Karpas-422 (cell line): ENCODE data around the gene DUSP22. TPM values are rescaled to one million over a fixed set of nuclear protein-coding genes. Genes with fewer than 3 reads are reported as not detected.

ENCODE experiments used
- DNase-seq: peaks from one replicate; pipeline ENCODE4 v3.0.0-alpha.2; 2015
- H2AFZ ChIP-seq: fragments of 200-600 bp; sonication (generic); 2 replicates; pipeline ENCODE4 v1.6.1; 2014; ENCODE audit warnings: antibody characterized with exemption, low read length, mixed read lengths
- H3K27ac ChIP-seq: fragments of 200-600 bp; sonication (generic); 2 replicates; pipeline ENCODE4 v1.5.1; 2014; ENCODE audit warnings: mild to moderate bottlenecking, low read length, moderate library complexity
- H3K27me3 ChIP-seq: fragments of 200-600 bp; sonication (generic); 2 replicates; pipeline ENCODE4 v1.6.1; 2014; ENCODE audit warnings: low read length, mixed read lengths
- H3K36me3 ChIP-seq: fragments of 200-600 bp; sonication (generic); 2 replicates; pipeline ENCODE4 v1.6.1; 2014; ENCODE audit warnings: low read length, mixed read lengths; ENCODE audit not compliant: insufficient read depth
- H3K4me1 ChIP-seq: fragments of 200-600 bp; sonication (generic); 2 replicates; pipeline ENCODE4 v1.6.1; 2014; ENCODE audit warnings: mild to moderate bottlenecking, low read length, mixed read lengths
- H3K4me2 ChIP-seq: fragments of 200-600 bp; sonication (generic); 2 replicates; pipeline ENCODE4 v1.6.1; 2014; ENCODE audit warnings: low read length, low read depth, mild to moderate bottlenecking; ENCODE audit not compliant: poor library complexity, severe bottlenecking
- H3K4me3 ChIP-seq: fragments of 200-600 bp; sonication (generic); 2 replicates; pipeline ENCODE4 v1.5.1; 2014; ENCODE audit warnings: mild to moderate bottlenecking, antibody characterized with exemption, low read length, mixed read lengths
- H3K79me2 ChIP-seq: fragments of 200-600 bp; sonication (generic); 2 replicates; pipeline ENCODE4 v1.6.1; 2014; ENCODE audit warnings: mild to moderate bottlenecking, low read length, mixed read lengths
- H3K9ac ChIP-seq: fragments of 200-600 bp; sonication (generic); 2 replicates; pipeline ENCODE4 v1.6.0; 2014; ENCODE audit warnings: low read length
- H3K9me2 ChIP-seq: fragments of 200-600 bp; sonication (generic), shearing (Covaris generic); replicated peaks from 2 replicates; pipeline ENCODE4 v1.6.0; 2014; ENCODE audit warnings: mild to moderate bottlenecking, low read length, moderate library complexity; ENCODE audit not compliant: insufficient read depth
- H3K9me3 ChIP-seq: fragments of 300-700, 200-600 bp; sonication (generic); 2 replicates; pipeline ENCODE4 v1.6.1; 2014; ENCODE audit warnings: low read length, mixed read lengths
- H4K20me1 ChIP-seq: fragments of 200-600 bp; sonication (generic); 2 replicates; pipeline ENCODE4 v1.6.1; 2014; ENCODE audit warnings: mild to moderate bottlenecking, antibody characterized with exemption, low read length, low read depth; ENCODE audit not compliant: insufficient read depth
- total RNA-seq: library from RNA; depleted of rRNA; stranded (reverse); fragments of >200 nt; shearing (Covaris generic); gene quantifications from 2 replicates; pipeline ENCODE4 v1.2.3, GENCODE V29; 2014; ENCODE audit warnings: low replicate concordance

The DUSP22 gene
- total RNA-seq, 1 experiment from 2014 or later, result 13.2 TPM

DNA sequence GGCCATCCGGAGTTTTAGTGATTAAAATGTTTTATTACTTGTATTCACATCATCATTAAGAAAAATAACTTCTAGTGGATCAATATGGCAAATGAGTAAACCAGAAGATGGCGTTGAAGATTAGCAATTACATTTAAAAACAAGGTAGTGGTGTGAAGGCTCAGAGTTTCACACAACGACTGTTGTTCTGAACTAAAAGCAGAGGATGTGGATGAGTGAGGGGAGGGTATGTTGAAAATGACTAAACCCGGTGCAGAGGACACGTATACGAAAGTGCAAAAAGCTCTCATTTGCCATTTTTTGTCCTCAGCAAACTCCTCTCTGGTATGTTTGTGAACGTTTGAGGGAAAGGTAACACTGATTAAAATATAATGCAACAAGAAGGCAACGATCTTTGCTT lies 97.3 kb downstream of the DUSP22 start:
- H3K4me3 ChIP-seq, result no peak overlapping the region
- H3K4me2 ChIP-seq, result no peak overlapping the region
- no peaks in the 10 kb centered on the region for H3K27me3 ChIP-seq
- no peaks in the 10 kb centered on the region for H4K20me1 ChIP-seq
- no peaks in the 10 kb centered on the region for H3K9me2 ChIP-seq
- no peak overlapping the region for H2AFZ ChIP-seq
- H3K27ac ChIP-seq, result no peak overlapping the region
- no peaks in the 10 kb centered on the region for H3K9me3 ChIP-seq
- no peaks in the 10 kb centered on the region for H3K36me3 ChIP-seq
- no peak for DNase-seq
- H3K4me1 ChIP-seq, result no peaks in the 10 kb centered on the region
- no peaks in the 10 kb centered on the region for H3K79me2 ChIP-seq
- H3K9ac ChIP-seq, result no peak overlapping the region

DNA sequence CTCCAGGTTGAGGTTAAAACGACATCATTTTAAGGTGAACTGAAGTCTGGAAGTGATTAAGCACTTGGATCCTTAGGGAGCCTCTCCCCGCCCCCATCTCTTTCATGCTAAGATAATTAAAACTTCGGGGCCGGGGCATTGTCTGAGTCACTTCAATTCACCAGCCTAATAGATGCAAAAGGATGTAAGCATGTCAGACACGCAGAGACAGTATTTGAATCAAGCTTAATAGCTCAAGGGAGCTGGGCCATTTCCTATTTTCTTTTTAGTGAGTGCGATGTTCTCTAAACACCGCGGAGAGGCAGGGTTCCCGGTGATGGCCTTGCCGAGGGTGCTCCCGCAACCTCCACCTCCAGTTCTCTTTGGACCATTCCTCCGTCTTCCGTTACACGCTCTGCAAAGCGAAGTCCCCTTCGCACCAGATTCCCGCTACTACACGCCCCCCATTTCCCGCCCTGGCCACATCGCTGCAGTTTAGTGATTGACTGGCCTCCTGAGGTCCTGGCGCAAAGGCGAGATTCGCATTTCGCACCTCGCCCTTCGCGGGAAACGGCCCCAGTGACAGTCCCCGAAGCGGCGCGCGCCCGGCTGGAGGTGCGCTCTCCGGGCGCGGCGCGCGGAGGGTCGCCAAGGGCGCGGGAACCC lies 98.7 kb downstream of the DUSP22 start:
- H3K9ac ChIP-seq, result no peak overlapping the region
- no peak overlapping the region for H3K4me3 ChIP-seq
- H3K4me1 ChIP-seq, result no peaks in the 10 kb centered on the region
- no peaks in the 10 kb centered on the region for H3K27me3 ChIP-seq
- no peaks in the 10 kb centered on the region for H3K9me2 ChIP-seq
- H3K27ac ChIP-seq, result no peak overlapping the region
- no peaks in the 10 kb centered on the region for H4K20me1 ChIP-seq
- no peaks in the 10 kb centered on the region for H3K79me2 ChIP-seq
- no peak for DNase-seq
- no peak overlapping the region for H2AFZ ChIP-seq
- H3K4me2 ChIP-seq, result no peak overlapping the region
- H3K36me3 ChIP-seq, result no peaks in the 10 kb centered on the region
- no peaks in the 10 kb centered on the region for H3K9me3 ChIP-seq

DNA sequence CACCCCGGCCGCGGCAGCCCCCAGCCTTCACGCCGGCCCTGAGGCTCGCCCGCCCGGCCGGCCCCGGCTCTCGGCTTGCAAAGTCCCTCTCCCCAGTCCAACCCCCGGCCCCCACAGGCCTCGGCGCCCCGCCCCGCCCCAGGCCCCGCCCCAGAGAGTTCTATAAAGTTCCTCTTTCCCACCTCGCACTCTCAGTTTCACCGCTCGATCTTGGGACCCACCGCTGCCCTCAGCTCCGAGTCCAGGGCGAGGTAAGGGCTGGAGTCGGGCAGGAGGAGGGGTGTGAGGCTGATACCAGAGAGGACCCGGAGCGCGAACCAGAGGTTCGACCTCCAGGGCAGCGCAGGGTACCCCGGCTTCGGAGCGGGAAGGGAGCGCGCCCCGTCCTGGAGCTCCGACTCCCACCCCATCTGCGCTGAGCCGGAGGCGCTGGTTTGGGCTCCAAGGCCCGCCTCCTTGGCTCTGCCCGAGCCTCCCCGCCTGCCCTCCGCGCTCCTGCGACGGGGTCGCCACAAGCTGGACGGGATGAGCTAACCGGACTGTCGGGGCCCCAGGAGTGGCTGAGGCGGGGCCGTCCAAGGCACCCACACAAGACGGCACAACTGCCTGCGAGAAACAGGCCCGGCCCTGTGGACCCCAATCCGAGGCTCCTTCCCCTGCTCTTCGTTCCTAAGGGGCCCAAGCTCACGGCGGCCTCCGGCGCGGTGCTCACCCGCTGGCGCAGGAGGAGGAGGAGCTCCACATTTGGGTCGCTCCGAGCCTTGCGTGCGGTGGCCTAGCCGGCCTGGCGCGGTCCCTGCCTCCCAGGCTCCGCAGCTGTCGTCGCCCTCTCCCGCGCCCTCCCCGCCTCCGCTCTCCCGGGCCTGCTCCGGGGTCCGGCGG lies 99.5 kb downstream of the DUSP22 start, which contains the start of gene IRF4:
IRF4 (plus strand) TSS at position 194 of the 882 bp plus-strand sequence. CDS start 1,401 bp downstream, outside the sequence.
- H3K4me2 ChIP-seq, result no peak within 1 kb of the TSS
- no peak within 1 kb of the TSS for H3K9ac ChIP-seq
- no peak within 1 kb of the TSS for H2AFZ ChIP-seq
- no peaks in the 10 kb centered on the region for H3K9me2 ChIP-seq
- DNase-seq, result no peak
- no peaks in the 10 kb centered on the region for H4K20me1 ChIP-seq
- H3K27me3 ChIP-seq, result no peaks in the 10 kb centered on the region
- no peak within 1 kb of the TSS for H3K4me3 ChIP-seq
- H3K9me3 ChIP-seq, result no peaks in the 10 kb centered on the region
- H3K4me1 ChIP-seq, result no peaks in the 10 kb centered on the region
- H3K27ac ChIP-seq, result no peak within 1 kb of the TSS
- no peaks in the 10 kb centered on the region for H3K79me2 ChIP-seq
- H3K36me3 ChIP-seq, result no peaks in the 10 kb centered on the region

DNA sequence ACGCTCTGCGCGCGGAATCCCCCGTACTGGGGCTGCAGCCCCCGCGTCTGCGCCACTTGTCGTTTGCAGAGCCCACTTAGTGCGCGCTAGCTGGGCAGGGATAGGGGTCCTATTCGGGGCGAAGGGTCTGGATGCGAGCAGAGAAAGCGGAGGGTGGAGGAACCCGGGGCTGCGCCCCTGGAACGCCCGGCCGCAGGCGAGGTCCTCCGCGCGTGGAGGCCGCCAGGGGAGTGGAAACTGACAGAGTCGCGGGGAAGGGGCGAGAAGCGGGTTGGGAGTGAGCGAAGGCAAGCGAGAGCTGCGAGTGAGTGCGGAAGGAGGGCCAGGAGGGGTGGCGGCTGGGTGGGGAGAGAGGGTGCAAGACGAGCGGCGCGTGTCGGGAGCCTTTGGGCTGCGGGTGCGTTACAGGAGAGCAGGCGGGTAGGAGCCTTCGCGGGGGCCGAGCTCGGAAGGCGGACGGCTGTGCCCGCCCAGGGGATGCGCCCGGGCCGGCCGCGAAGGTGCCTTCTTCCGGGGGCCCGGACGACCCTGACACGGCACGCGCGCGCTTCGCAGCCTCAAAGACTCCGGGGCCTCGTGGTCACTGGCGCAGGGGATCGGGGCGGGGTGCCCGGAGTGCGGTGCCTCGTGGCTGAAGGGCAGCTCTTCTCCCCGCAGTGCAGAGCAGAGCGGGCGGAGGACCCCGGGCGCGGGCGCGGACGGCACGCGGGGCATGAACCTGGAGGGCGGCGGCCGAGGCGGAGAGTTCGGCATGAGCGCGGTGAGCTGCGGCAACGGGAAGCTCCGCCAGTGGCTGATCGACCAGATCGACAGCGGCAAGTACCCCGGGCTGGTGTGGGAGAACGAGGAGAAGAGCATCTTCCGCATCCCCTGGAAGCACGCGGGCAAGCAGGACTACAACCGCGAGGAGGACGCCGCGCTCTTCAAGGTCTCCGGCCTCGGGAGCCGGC lies 100.4 kb downstream of the DUSP22 start:
- no peak overlapping the region for H2AFZ ChIP-seq
- H3K36me3 ChIP-seq, result no peaks in the 10 kb centered on the region
- H3K27ac ChIP-seq, result no peak overlapping the region

DNA sequence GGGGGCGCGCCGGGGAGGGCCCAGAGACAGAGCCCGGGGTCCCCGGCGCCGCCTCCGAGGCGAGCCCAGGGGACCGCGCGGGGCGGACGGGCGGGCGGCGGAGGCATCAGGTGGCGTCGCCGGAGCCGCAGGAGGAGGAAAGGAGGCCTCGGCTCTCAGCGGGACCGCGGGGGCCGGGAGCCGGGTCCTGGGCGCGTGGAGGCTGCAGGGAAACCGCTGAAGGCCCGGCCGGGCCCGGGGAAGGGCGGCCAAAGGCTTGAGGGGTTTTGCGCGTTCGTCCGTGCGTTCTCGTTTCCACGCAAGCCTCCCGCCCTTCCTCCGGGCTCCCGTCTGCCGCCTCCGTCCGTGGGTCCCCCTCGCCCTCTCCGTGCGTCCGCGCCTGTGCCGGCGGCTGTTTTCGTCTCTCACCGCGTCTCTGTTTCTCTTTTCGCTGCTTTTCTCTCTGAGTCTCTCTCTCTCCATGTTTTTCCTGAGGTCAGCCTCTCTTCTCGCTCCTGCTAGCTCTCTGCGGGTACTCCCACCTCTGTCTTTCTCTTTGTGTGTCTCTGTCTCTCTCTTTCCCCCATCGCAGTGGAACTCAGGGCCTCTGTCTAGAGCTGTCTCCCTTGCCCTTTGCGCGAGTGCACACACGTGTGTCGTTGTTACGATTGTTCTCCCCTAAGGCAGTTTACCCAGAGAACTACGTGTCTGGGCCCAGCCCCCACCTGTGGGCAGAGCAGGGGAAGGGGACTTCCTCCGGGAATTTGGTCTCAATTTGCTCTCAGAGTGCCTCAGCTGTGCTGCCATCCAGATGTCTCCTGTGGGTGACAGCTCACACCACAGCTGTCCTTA lies 101.3 kb downstream of the DUSP22 start:
- no peak overlapping the region for H3K27ac ChIP-seq
- H3K4me2 ChIP-seq, result no peak overlapping the region
- no peak overlapping the region for H3K9ac ChIP-seq
- no peak overlapping the region for H3K4me3 ChIP-seq
- no peaks in the 10 kb centered on the region for H3K27me3 ChIP-seq
- H3K9me3 ChIP-seq, result no peaks in the 10 kb centered on the region
- no peaks in the 10 kb centered on the region for H3K79me2 ChIP-seq
- no peak for DNase-seq
- H3K9me2 ChIP-seq, result no peaks in the 10 kb centered on the region
- no peaks in the 10 kb centered on the region for H3K36me3 ChIP-seq
- H3K4me1 ChIP-seq, result no peaks in the 10 kb centered on the region
- no peaks in the 10 kb centered on the region for H4K20me1 ChIP-seq
- H2AFZ ChIP-seq, result no peak overlapping the region

More for the DNA sequence above, 100.4 kb downstream of the DUSP22 start:
- Histone ChIP-seq H3K79me2 (no peaks in the 10 kb centered on the region), H3K4me2 (no peak overlapping the region), H3K9me3 (no peaks in the 10 kb centered on the region), H3K4me1 (no peaks in the 10 kb centered on the region), H3K9me2 (no peaks in the 10 kb centered on the region), H3K4me3 (no peak overlapping the region), H4K20me1 (no peaks in the 10 kb centered on the region), H3K9ac (no peak overlapping the region), H3K27me3 (no peaks in the 10 kb centered on the region)
- DNase-seq, result no peak

DNA sequence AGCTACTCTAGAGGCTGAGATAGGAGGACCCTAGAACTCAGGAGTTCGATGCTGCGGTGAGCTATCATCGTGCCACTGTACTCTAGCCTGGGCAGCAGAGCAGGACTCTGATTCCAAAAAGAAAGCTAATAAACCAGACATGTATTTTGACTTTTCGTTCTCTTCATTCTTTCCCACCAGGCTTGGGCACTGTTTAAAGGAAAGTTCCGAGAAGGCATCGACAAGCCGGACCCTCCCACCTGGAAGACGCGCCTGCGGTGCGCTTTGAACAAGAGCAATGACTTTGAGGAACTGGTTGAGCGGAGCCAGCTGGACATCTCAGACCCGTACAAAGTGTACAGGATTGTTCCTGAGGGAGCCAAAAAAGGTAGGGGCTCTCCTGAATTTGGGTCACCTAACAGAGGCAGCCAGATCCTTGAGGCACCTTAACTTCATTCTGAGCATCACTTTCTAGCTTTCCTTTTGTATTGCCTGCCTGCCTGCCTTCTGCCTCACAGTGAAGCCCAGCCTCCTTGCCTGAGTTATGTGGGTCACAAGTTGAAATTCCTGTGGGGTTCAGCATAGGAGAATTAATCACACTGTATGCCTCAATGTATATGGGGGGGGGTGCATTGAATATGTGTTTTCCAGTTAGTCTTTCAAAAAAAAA lies 102.5 kb downstream of the DUSP22 start:
- Histone ChIP-seq H3K79me2 (no peaks in the 10 kb centered on the region), H2AFZ (no peak overlapping the region), H3K9me2 (no peaks in the 10 kb centered on the region), H3K9me3 (no peaks in the 10 kb centered on the region), H3K27me3 (no peaks in the 10 kb centered on the region), H3K4me1 (no peaks in the 10 kb centered on the region), H3K27ac (no peak overlapping the region), H3K36me3 (no peaks in the 10 kb centered on the region), H3K4me2 (no peak overlapping the region), H3K9ac (no peak overlapping the region), H4K20me1 (no peaks in the 10 kb centered on the region), H3K4me3 (no peak overlapping the region)
- DNase-seq, result no peak

DNA sequence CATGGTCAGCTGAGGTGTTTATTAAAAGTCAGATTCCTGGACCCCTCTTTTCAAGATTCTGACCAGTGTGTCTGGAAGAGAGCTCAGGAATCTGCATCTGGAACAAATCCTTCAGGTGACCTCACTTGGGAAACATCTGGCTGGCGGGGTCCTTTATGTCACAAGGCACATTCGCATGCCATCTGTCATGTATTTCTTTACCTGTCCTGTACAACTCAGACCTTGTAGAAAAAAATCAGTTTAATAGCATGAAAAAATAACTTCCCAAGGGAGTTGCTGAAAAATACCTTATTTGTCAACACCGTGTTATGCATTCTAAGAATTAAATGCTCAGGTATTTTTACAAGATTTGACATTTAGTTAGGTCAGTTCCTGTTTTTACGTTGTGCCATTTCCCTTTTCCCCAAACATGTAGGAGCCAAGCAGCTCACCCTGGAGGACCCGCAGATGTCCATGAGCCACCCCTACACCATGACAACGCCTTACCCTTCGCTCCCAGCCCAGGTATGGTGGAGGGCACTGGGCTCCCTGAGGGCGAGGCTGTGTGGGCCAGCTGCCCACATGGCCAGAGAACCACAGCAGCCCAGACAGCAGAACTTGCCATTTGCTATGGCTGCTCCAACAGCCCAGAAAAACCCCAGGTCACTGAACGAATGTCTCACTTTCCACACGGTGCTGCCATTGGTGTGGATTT lies 103.3 kb downstream of the DUSP22 start:
- no peak overlapping the region for H3K9ac ChIP-seq

More for the DNA sequence above, 103.3 kb downstream of the DUSP22 start:
- no peak for DNase-seq
- H3K27ac ChIP-seq, result no peak overlapping the region
- no peaks in the 10 kb centered on the region for H3K27me3 ChIP-seq
- H4K20me1 ChIP-seq, result no peaks in the 10 kb centered on the region
- H2AFZ ChIP-seq, result no peak overlapping the region
- H3K9me3 ChIP-seq, result no peaks in the 10 kb centered on the region
- no peaks in the 10 kb centered on the region for H3K79me2 ChIP-seq
- no peaks in the 10 kb centered on the region for H3K9me2 ChIP-seq
- H3K4me3 ChIP-seq, result no peak overlapping the region
- H3K36me3 ChIP-seq, result no peaks in the 10 kb centered on the region
- H3K4me2 ChIP-seq, result no peak overlapping the region
- no peaks in the 10 kb centered on the region for H3K4me1 ChIP-seq
